HG02884 (cell line): ENCODE measurements around the gene AUTS2.

Experiments
- ATAC-seq: cut with Tn5 transposase; IDR thresholded peaks from one replicate; pipeline ENCODE4 v1.9.1; 2021; ENCODE audit warnings: mild to moderate bottlenecking, moderate library complexity; ENCODE audit not compliant: unreplicated experiment

AUTS2 gene

DNA sequence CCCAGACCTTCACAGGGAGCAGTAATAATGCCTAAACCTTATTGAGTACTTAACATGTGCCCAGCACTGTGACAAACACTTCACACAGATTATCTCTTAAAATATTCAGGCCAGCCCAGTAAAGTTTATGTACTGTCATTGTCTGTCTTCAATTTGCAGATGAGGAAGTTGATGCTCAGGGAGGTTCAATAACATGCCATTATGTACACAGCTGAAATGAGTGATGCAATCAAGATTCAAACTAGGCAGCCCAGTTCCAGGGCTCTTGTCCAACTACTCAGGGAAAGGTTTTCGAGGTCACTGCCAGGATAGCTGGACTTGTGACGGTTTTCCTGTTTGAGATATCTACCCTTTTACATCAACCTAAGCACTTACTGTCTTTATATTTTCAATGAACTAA, 56.1 kb downstream of the AUTS2 start:
- ATAC-seq = no peak

DNA sequence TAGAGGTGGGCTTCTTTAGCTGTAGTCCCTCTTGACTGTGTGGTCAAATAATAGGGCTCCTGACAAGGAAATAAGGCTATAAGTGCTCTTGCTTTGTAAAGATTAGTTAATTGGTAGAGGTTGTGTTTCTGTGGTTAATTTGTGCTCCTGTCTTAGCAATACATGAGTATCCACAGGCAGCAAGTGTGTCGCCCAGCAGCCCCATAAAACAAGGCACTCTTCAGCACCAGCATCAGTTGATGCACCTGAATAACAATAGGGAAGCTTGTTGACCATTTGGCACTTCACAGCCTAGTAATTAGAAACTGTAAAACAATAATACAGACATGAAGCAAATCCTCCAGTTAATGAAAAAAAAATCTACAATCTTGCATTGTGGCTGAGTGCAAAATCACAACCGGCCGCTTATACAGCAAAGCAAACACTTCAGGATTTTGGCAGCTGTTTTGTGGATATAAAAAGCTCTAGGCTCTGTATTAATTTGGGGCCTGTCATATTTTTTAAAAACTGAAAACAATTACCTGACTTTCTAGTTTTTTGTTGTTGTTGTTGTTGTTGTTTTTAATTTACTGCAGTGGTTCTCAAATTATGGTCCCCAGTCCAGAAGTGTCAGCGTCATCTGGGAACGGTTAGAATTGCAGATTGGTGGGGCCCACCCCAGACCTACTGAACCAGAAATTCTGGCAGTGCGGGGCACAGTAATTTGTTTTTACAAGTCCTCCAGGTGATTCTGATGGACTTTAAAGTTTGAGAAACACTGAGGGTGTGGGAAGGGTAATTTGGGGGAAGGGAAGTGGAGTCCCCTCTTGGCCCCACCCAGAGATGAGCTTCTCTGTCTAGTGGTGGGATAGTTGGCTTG, 56.8 kb downstream of the AUTS2 start:
- ATAC-seq = no peak

DNA sequence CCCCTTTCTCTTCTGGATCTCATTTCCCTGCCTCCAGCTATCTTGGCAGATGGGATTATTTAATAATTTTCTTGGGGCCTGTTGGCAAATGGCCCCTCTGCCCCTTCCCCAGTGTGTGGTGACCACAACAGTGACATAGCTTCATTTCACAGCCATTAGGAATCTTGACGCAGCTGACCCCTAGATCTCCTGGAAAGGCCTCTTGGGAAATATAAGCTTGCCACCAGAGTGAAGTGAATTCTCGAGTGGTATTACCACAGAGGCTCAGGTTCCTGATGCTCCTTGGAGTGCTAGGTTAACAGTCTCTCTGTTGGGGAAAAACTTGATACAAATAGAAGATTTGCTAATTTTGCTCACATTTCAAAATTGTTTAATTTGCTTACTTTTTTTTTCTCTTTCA, 57.8 kb downstream of the AUTS2 start:
- no peak for ATAC-seq

DNA sequence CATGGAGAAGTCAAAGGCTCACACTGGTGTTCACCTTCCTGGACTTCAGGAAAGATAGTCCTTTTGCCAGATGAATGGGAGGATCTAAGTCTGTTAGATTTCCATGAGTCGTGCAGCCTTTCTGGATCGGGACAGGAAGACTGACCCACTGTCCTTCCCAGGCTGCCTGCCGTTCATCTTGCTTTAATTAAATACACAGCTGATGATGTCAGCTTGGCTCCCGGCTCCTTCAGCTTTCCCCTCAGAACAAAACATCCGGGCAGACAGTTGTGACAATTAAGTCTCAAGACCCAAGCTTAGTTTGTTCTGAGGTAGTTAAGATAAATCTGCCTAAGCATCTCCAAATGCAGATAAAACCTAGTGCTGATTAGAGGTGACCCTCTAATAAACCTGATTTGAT, 58.6 kb downstream of the AUTS2 start:
- ATAC-seq = no peak

GRCh38 chr7:69657331-69657730, 59.1 kb downstream of the AUTS2 start:
- no peak for ATAC-seq

- ATAC-seq = no peak
These were observed 59.7 kb downstream of the AUTS2 start for GRCh38 chr7:69657985-69658384.

- no peak for ATAC-seq
These were observed 61.7 kb downstream of the AUTS2 start for GRCh38 chr7:69659983-69660382.

GRCh38 chr7:69661342-69661741, 63.1 kb downstream of the AUTS2 start:
- ATAC-seq = no peak

GRCh38 chr7:69663911-69664832, 65.9 kb downstream of the AUTS2 start:
- no peak for ATAC-seq

DNA sequence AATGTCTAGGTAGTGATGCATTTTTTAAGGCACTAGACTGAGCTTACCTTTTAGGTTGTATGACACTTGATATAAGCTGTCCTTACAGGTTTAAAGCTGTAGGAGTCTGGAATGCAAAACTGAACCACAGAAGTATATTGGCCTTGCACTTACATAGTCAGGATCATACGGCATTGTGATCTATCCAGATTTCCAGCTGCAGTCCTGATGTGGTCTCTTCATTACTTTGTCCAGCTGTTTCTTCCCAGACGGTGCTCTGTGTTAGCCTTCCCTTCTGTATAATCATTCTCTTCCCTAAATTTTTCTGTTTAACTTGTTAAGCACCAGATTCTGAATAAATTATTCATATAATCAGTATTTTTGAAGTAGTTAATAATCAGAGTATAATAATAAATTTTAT, 67.1 kb downstream of the AUTS2 start:
- no peak for ATAC-seq

GRCh38 chr7:69668339-69668870, 70.1 kb downstream of the AUTS2 start:
- ATAC-seq = no peak

GRCh38 chr7:69670701-69671100, 72.4 kb downstream of the AUTS2 start:
- no peak for ATAC-seq

GRCh38 chr7:69673074-69673473, 74.8 kb downstream of the AUTS2 start:
- ATAC-seq = no peak

DNA sequence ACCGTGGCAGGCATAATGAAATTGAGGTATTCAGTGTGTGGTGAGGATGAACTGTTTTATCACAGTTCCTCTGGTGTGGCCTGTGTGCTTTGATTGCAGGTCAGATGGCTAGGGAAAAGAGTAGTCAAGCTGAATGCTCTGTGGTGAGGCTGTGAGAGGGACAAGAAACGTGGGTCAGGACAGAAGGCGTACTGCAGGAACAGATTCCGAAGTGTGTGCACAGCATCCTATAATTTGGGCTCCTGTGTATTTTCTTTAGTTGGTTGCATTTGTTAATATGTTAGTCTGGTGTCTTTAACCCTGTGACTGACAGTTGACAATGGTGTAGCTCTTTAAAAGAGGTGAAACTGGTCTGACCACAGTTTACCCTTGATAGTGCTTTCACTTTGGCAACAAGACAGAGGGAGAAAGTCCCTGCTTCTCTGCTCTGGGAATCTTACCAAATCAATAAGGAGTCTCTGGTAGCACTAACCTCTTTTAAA, 76.5 kb downstream of the AUTS2 start:
- ATAC-seq = peak; percentile 76

DNA sequence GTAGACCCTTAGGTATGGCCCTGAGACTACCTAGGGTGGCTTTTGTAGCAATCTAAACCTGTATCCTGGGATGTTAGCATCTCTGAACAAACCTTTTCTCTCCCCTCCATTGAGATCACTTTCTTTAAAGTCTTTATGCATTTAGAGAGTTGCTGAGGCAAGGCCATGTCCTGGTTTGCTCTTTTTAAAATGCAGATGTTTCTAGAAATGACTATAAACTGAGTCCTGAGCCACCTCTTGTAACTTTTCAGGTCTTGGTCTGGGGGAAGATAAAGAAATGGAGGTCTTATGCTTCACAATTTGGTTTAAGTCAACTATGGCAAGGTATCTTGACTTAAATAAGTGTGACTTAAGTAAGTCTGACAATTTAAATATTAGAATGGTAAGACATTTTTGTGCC, 78.0 kb downstream of the AUTS2 start:
- ATAC-seq = no peak

DNA sequence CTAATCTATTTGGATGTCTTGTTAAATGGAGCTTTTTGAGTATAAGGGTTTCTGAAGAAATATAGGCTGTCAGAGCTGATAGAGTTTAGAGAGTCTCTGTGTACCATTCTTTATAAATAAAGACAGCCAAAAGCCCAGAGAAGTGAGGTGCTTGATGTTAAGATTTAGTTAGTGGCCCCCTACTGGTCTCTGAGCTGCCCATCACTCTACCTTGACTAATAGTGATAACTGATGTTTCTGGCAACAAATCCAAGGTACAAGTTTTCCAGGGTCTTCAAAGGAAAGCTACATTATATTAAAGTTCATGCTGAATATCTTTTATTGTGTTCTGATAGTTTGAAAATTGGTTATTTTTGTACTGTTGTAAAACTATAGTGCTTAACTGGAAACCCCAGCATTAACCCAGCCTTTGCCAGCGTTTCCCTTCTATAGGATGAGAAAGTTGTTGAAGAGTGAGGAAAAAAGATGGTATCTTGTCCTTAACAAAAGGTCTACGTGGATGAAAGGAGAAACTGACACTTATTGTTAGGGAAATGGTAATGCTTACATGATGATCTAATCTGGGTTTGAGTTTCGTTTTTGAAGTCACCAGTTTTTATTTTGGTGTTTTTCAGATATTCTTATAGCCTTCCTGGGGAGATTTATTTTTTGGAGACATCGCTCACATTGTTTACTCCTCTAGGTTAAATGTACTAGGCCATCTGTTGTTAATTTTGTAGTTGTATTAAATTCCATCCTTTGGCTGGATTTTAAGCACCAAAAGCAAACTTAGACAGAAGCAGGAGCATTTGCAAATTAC, 79.0 kb downstream of the AUTS2 start:
- no peak for ATAC-seq

DNA sequence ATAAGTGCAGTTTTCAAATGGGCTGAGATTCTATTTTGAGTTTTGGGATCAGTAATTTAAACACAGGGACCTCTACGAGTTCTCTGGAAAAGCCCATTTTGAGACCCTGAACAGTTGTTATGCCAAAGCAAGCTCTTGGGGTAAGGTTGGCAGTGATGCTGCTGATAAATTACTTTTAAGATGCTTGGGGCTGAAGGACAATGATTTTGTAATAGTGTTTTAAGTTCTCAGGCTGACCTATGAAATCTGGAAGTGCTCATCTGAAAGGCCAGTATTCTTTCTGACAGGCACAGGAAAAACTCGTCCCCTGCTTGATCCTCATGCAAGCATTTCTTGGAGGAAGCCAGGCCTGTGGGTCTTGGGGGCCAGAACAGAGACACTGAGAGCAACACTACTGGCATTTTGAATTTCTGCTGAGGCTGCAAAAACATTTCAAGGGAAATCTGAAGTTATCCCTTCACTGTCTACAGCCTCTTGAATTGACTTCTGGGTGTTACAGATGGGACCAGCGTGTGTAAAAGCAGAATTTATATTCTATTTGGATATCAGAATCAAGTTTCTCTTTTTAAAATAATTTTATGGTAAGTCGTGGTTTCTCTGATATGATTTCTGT, 79.7 kb downstream of the AUTS2 start:
- no peak for ATAC-seq

DNA sequence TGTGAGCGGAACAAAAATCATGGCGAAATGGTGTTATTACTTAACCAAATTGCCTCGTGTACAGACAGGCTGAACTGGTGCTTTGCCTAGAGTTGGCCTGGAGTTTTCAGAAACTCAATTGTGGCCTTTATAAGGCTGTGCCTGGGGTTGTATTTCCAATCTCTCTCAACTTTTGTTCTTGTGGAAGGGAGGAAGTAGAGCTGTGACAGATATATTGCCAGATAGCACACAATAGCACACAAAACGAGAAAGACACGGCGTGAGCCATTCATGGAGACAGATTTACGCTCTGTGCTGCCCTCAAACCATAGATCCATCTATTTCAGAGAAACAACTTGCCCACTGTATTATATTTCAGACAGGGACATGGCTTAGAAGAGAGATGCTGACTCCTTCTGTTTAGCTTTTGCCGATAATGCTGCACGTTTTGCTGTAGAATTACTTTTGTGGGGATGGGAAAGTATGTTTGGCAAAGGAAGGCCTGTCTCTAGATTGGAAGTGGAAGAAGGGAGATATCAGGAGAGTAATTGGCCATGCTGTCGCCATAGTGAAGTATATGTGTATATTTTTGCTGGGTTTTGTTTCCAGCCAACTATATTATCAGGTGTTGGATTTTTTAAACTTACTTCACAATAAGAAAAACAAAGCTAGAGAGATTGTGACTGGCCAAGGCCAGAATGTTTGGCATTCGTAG, 80.4 kb downstream of the AUTS2 start:
- ATAC-seq = no peak

DNA sequence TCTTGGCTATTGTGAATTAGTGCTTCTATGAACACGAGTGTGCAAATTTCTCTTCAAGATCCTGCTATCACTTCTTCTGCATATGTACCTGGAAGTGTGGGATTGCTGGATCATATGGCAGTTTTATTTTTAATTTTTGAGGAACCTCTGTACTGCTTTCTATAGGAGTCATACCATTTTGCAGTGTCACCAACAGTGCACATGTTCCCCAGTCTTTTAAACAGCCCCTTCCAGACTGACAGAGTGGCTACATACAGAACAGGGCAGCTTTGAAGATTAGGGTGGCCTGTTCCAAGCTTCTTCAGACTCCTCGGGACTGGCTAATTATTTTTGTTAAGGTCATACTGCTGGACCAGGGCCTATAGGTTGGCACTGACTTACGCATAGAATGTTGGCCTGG, 82.9 kb downstream of the AUTS2 start:
- no peak for ATAC-seq

DNA sequence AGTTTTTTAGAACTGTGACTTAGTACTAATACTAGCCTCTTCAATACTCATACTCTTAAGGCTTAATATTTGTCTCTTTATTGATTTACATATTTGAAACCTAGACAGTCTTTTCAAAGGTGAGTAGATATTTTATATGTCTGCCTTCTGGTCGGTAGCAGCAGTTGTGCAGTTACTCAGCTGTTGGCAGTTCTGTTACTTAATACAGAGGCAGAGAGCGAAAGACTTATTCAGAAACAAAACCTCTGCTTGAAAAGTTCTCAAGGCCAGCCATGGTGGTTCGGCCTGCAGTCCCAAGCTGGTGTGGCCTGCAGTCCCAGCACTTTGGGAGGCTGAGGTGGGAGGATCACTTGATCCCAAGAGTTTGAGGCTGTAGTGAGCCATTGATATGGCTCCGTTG, 84.2 kb downstream of the AUTS2 start:
- ATAC-seq = no peak
